ENCODE results near the gene RPL28.

RPL28 gene

DNA sequence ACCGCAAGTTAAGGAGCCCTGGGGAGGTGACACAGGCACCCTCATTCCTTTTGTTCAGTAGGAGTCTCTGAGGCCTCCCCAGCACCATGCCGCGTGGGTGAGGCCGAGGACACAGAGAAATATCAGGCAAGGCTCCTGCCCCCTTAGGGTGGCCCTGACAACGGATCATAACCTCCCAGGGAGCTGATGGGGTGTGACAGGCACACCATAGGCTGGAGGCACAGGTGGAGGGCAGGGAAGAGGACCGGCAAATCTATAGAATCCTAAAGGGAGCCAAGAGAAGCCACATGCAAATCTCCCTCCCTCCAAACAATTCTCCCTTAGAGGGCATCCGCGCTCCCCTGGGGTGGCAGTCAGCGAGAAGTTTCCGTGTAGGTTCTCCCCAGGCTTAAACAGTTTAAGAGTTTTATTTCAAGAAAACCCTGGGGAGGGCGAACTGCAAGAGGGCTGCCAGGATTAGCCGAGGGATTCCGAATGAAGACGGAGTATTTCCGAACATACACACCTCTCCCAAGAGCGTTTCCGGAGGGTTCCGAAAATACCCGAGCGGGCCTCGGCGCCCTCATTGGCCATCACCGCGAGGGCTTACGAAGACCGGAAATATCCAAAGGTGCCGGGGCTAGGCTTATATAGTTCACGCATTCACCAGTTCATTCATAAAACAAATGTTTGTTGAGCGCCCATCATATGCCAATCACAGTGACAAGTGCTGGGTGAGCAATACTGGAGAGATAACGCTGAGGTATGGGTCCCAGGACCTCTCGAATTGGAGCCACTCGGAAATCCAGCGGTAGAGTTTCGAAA, 610 bp upstream of the RPL28 start:
- in situ Hi-C loops (cut with HindIII; ENCODE audit: low pct_unique_long_range_greater_than_20kb, low sequenced_read_pairs) = no loop called here
- TF ChIP-seq JUND (IDR thresholded peaks at IDR 0.05; ENCODE audit: low read depth) = no peak

DNA sequence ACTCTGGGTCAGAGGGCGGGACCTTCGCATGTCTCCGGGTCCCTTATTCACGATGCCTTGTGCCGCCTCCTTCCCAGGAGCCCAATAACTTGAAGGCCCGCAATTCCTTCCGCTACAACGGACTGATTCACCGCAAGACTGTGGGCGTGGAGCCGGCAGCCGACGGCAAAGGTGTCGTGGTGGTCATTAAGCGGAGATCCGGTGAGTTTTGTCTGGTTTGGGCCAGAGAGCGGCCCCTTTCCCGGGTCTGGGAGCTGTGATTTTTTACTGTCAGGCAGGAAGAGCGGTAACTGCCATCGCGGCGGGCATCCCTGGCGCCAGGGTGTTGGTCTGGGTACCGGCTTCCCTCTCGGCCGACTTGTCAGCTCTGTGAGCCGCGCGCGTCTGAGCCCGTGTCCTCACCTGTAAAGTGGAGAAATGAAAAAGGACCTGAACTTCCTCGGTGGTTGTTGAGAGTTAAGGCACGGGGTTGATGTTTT, 800 bp downstream of the RPL28 start:
- in situ Hi-C loops (cut with HindIII; ENCODE audit: low pct_unique_long_range_greater_than_20kb, low sequenced_read_pairs) = no loop called here
- DNase-seq (ENCODE audit: low read depth in 1 of 2, low spot score in 1 of 2) = no peak
- TF ChIP-seq JUND (IDR thresholded peaks at IDR 0.05; ENCODE audit: low read depth) = no peak

More for the DNA sequence above, 610 bp upstream of the RPL28 start:
- DNase-seq (ENCODE audit: low read depth in 1 of 2, low spot score in 1 of 2) = peak; percentile 85 to 94

DNA sequence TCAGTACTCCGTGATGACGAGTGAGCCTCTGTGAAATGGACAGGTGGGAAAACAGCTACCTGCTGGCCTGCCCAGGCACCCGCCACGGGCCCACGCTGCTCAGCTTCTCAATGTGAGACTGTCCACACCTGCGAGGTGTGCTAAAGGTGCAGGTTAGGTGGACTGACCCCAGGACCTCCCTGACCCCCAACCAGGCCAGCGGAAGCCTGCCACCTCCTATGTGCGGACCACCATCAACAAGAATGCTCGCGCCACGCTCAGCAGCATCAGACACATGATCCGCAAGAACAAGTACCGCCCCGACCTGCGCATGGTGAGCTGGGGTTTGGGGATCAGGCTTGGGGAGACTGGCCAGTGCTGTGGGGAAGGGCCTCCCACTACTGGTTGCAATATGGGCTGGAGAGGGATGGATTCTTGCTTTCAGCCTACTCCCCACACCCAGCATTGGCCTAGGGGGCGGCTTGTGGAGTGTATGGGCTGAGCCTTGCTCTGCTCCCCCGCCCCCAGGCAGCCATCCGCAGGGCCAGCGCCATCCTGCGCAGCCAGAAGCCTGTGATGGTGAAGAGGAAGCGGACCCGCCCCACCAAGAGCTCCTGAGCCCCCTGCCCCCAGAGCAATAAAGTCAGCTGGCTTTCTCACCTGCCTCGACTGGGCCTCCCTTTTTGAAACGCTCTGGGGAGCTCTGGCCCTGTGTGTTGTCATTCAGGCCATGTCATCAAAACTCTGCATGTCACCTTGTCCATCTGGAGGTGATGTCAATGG, 2.2 kb downstream of the RPL28 start:
- DNase-seq (ENCODE audit: low read depth in 1 of 2, low spot score in 1 of 2) = no peak
- in situ Hi-C loops (cut with HindIII; ENCODE audit: low pct_unique_long_range_greater_than_20kb, low sequenced_read_pairs) = no loop called here
- no peak for TF ChIP-seq JUND (IDR thresholded peaks at IDR 0.05; ENCODE audit: low read depth)

- no peak for TF ChIP-seq JUND (IDR thresholded peaks at IDR 0.05; ENCODE audit: low read depth)
- DNase-seq (ENCODE audit: low read depth in 1 of 2, low spot score in 1 of 2) = no peak
- in situ Hi-C loops (cut with HindIII; ENCODE audit: low pct_unique_long_range_greater_than_20kb, low sequenced_read_pairs) = no loop called here
Measured at GRCh38 chr19:55389386-55390317, 3.9 kb downstream of the RPL28 start.

DNA sequence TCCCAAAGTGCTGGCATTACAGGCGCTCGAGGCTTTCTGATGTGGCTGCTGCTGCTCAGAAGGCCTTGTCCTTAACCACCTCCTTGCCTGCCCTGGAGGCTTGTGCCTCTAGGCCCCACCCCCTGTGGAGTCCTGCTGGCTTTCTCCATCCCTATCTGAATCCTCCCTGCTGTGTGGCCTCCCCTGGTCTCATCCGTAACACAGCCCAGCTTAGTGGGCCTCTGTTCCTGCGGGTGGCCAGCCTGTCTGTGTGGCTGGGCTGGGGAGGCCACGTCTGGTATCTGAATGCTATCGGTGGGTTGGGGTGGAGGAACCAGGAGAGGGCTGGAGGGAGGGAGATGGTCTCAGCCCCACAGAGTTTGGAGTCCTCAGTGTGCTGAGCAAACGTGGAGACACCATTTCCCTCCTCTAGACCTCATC, 4.7 kb downstream of the RPL28 start:
- DNase-seq (ENCODE audit: low read depth in 1 of 2, low spot score in 1 of 2) = no peak
- TF ChIP-seq JUND (IDR thresholded peaks at IDR 0.05; ENCODE audit: low read depth) = no peak
- in situ Hi-C loops (cut with HindIII; ENCODE audit: low pct_unique_long_range_greater_than_20kb, low sequenced_read_pairs) = no loop called here

DNA sequence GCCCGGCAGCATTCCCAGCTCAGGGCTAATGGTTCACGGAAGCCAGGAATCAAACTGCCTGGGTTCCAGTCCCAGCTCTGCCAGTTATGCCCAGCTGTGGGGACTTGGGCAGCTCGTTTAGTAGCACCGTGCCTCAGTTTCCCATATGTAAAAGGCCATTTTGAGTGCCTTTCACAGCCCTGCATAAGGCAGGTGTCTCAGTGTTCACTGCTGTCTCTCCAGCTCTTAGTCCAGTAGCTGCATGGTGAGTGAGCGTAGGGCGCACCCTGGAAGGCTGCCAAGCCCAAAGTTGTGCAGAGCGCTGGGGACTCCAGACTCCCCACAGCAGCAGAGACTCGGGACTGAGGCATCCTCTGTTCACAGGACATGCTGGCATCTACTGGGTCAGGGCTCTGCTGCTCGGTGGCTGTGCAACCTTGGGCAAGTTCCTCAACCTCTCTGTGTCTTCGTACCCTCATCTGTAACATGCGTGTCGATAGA, 5.5 kb downstream of the RPL28 start:
- in situ Hi-C loops (cut with HindIII; ENCODE audit: low pct_unique_long_range_greater_than_20kb, low sequenced_read_pairs) = no loop called here
- TF ChIP-seq JUND (IDR thresholded peaks at IDR 0.05; ENCODE audit: low read depth) = no peak
- DNase-seq (ENCODE audit: low read depth in 1 of 2, low spot score in 1 of 2) = no peak

GRCh38 chr19:55391702-55392615, 6.2 kb downstream of the RPL28 start:
- no peak for DNase-seq (ENCODE audit: low read depth in 1 of 2, low spot score in 1 of 2)
- in situ Hi-C loops (cut with HindIII; ENCODE audit: low pct_unique_long_range_greater_than_20kb, low sequenced_read_pairs) = no loop called here
- no peak for TF ChIP-seq JUND (IDR thresholded peaks at IDR 0.05; ENCODE audit: low read depth)

DNA sequence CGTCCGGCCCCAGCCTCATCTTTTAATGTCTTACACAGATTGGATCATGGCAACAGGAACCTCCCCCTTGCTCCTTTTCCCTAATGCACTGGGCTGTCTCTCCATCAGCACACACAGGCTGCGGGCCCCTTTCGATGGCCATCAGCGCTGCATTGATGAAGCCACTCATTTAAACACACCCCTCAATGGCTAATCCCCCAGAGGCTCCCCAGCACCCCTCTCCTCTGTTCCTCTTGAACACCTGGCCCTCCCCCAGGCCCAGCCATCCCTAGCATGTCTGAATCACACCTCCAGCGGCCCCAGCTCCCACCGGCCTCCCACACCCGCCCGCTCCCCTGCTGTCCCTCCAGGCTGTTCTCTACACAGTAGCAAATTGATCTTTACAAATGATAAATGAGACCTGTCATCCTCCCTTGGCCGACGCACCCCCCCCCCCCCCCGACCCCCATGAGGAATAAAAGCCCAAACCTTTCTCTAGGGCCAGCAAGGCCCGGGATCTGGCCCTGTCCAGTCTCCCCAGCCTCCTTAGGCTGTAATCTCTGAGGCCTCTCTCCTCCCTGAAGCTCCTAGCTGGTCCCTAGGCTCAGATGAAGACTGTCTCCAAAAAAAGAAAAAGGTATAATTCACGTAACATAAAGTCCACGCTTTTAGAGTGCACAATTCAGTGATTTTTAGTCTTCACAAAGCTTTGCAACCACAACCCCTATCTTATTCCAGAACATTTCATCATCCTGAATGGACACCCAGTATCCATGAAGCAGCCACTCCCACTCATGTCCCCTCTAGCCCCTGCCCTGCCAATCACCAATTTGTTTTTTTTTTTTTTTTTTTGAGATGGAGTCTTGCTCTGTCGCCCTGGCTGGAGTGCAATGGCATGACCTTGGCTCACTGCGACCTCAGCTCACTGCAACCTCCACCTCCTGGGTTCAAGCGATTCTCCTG, 7.4 kb downstream of the RPL28 start:
- DNase-seq (ENCODE audit: low read depth in 1 of 2, low spot score in 1 of 2) = no peak
- TF ChIP-seq JUND (IDR thresholded peaks at IDR 0.05; ENCODE audit: low read depth) = no peak
- in situ Hi-C loops (cut with HindIII; ENCODE audit: low pct_unique_long_range_greater_than_20kb, low sequenced_read_pairs) = no loop called here

DNA sequence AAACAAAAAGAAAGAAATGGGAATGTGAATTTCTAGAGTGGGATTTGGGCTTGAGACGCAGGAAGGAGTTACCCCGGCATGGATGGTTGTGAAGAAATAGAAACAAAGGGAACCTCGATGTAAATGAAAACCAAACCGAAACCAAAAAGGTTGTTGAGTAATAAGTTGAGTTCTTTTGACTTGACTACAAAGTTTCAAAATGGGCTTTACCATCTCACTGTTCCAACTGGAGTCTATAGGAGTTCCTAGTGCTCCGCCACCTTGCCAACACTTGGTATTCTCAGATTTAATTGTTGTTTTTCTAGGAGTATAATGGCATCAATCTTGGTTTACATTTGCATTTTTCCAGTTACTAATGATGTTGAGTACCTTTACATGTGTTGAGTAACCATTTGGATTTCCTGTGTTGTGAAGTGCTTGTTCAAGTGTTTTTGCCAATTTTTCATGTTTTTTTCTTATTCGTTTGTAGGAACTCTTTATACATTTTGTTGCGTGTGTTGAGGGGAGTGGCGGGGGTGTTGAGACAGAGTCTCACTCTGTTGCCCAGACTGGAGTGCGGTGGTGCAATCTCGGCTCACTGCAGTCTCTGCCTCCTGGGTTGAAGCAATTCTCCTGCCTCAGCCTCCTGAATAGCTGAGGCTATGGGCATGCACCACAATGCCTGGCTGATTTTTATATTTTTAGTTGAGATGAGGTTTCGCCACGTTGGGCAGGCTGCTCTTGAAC, 12.6 kb downstream of the RPL28 start:
- in situ Hi-C loops (cut with HindIII; ENCODE audit: low pct_unique_long_range_greater_than_20kb, low sequenced_read_pairs) = no loop called here

More for the DNA sequence above, 12.6 kb downstream of the RPL28 start:
- no peak for DNase-seq (ENCODE audit: low read depth in 1 of 2, low spot score in 1 of 2)
- TF ChIP-seq JUND (IDR thresholded peaks at IDR 0.05; ENCODE audit: low read depth) = no peak
